ENCODE results near the gene KLHL29. TPM values are rescaled to one million over a fixed set of nuclear protein-coding genes. Genes with fewer than 3 reads are reported as not detected.

The KLHL29 gene
- total and polyA plus RNA-seq, 10 of the 15 experiments (the other 5 are each of a cell fraction or from before 2014, with no cell fraction given), result 1.4 to 19.5 (median 6.1) TPM

DNA sequence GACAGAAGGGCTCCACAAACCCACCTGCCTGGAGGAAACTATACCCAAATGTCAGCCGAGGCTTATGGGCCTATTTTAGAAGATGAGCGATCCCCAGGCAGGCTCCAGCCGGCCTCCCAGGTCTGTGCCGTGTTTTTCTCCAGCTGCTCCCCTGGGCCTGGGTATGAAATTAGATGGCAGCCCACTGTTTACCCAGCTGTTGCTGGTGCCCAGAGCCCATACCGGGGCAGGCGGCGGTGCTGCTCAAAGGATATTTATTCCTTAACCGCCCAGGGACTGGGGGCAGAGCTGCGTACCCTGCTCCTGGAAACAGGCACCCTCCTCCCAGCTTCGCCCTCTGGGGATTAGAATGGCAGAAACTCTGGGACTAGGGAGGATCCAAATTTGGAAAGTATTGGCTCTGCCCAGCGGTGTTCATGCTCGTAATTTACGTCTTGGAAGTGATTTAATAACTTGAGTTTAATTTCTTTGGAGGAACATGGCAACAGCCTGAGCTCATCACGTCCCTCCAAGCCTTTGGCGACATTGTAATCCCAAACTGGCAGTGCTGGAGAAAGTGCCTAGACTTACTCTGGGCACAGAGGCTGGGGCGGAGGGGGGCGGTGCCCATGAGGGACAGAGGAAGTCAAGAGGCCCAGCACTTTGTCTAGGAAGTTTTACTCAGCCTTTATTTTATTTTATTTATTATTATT, 199.2 kb downstream of the KLHL29 start:
- Histone ChIP-seq H3K79me2 (ENCODE audit: control insufficient read depth, insufficient read depth, low read length) (no peaks in the 10 kb centered on the region), H3K27me3 (replicated peaks in 1 of 2; ENCODE audit: control insufficient read depth in 2 of 2, insufficient read depth in 2 of 2, low read length in 1 of 2) (no peaks in the 10 kb centered on the region), H3K27ac (ENCODE audit: control insufficient read depth, insufficient read depth) (no peak overlapping the region), H4K20me1 (ENCODE audit: control insufficient read depth, insufficient read depth) (no peaks in the 10 kb centered on the region), H3K9ac (ENCODE audit: control insufficient read depth, insufficient read depth, low read length) (no peak overlapping the region), H3K4me3 (no peak overlapping the region), H2AFZ (ENCODE audit: control insufficient read depth, low read depth, low read length) (no peak overlapping the region), H3K4me1 (ENCODE audit: control insufficient read depth, insufficient read depth, low read length) (no peaks in the 10 kb centered on the region), H3K4me2 (ENCODE audit: control insufficient read depth, insufficient read depth) (no peak overlapping the region), H3K9me3 (replicated peaks; ENCODE audit: control insufficient read depth, insufficient read depth, low read length) (no peaks in the 10 kb centered on the region), H3K36me3 (ENCODE audit: control insufficient read depth in 2 of 2, insufficient read depth in 2 of 2, low read length in 1 of 2) (no peaks in the 10 kb centered on the region; a peak in 1 of 4 replicates)
- WGBS (ENCODE audit: insufficient coverage, insufficient replicate concordance, low lambda C conversion rate, missing lambda C conversion rate), result 84% methylated on average over 17 of the region's 17 CpGs
- no TSS peak for BruUV-seq (replicated peaks)
- FAIRE-seq, result no peak
- in situ Hi-C loops (cut with MboI) (no loop called here), intact Hi-C loops (cut with micrococcal nuclease; ENCODE audit: unreplicated experiment) (no loop called here)
- ATAC-seq, result no peak
- ChIA-PET RAD21 (ENCODE audit: unreplicated experiment) (no interaction called here), CTCF (interaction anchor here (0.9 kb wide), 1 partner anchor 18 kb away, joined by 3 read pairs; no protein-coding TSS in a partner anchor), POLR2A (no interaction called here), SMC1A (ENCODE audit: uncharacterized antibody, unreplicated experiment) (no interaction called here)
- no peak for DNase-seq (ENCODE audit: low read depth, low spot score)
- TF ChIP-seq, protein P1, sequence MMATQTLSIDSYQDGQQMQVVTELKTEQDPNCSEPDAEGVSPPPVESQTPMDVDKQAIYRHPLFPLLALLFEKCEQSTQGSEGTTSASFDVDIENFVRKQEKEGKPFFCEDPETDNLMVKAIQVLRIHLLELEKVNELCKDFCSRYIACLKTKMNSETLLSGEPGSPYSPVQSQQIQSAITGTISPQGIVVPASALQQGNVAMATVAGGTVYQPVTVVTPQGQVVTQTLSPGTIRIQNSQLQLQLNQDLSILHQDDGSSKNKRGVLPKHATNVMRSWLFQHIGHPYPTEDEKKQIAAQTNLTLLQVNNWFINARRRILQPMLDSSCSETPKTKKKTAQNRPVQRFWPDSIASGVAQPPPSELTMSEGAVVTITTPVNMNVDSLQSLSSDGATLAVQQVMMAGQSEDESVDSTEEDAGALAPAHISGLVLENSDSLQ (IDR thresholded peaks at IDR 0.05), result no peak
- no peak for TF ChIP-seq POLR2AphosphoS5 (IDR thresholded peaks at IDR 0.05; ENCODE audit: low read length)
- TF ChIP-seq, protein P2, sequence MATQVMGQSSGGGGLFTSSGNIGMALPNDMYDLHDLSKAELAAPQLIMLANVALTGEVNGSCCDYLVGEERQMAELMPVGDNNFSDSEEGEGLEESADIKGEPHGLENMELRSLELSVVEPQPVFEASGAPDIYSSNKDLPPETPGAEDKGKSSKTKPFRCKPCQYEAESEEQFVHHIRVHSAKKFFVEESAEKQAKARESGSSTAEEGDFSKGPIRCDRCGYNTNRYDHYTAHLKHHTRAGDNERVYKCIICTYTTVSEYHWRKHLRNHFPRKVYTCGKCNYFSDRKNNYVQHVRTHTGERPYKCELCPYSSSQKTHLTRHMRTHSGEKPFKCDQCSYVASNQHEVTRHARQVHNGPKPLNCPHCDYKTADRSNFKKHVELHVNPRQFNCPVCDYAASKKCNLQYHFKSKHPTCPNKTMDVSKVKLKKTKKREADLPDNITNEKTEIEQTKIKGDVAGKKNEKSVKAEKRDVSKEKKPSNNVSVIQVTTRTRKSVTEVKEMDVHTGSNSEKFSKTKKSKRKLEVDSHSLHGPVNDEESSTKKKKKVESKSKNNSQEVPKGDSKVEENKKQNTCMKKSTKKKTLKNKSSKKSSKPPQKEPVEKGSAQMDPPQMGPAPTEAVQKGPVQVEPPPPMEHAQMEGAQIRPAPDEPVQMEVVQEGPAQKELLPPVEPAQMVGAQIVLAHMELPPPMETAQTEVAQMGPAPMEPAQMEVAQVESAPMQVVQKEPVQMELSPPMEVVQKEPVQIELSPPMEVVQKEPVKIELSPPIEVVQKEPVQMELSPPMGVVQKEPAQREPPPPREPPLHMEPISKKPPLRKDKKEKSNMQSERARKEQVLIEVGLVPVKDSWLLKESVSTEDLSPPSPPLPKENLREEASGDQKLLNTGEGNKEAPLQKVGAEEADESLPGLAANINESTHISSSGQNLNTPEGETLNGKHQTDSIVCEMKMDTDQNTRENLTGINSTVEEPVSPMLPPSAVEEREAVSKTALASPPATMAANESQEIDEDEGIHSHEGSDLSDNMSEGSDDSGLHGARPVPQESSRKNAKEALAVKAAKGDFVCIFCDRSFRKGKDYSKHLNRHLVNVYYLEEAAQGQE (IDR thresholded peaks at IDR 0.05; ENCODE audit: low read depth, low read length), result no peak
- TF ChIP-seq, protein P3, sequence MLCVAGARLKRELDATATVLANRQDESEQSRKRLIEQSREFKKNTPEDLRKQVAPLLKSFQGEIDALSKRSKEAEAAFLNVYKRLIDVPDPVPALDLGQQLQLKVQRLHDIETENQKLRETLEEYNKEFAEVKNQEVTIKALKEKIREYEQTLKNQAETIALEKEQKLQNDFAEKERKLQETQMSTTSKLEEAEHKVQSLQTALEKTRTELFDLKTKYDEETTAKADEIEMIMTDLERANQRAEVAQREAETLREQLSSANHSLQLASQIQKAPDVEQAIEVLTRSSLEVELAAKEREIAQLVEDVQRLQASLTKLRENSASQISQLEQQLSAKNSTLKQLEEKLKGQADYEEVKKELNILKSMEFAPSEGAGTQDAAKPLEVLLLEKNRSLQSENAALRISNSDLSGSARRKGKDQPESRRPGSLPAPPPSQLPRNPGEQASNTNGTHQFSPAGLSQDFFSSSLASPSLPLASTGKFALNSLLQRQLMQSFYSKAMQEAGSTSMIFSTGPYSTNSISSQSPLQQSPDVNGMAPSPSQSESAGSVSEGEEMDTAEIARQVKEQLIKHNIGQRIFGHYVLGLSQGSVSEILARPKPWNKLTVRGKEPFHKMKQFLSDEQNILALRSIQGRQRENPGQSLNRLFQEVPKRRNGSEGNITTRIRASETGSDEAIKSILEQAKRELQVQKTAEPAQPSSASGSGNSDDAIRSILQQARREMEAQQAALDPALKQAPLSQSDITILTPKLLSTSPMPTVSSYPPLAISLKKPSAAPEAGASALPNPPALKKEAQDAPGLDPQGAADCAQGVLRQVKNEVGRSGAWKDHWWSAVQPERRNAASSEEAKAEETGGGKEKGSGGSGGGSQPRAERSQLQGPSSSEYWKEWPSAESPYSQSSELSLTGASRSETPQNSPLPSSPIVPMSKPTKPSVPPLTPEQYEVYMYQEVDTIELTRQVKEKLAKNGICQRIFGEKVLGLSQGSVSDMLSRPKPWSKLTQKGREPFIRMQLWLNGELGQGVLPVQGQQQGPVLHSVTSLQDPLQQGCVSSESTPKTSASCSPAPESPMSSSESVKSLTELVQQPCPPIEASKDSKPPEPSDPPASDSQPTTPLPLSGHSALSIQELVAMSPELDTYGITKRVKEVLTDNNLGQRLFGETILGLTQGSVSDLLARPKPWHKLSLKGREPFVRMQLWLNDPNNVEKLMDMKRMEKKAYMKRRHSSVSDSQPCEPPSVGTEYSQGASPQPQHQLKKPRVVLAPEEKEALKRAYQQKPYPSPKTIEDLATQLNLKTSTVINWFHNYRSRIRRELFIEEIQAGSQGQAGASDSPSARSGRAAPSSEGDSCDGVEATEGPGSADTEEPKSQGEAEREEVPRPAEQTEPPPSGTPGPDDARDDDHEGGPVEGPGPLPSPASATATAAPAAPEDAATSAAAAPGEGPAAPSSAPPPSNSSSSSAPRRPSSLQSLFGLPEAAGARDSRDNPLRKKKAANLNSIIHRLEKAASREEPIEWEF (IDR thresholded peaks at IDR 0.05; ENCODE audit: insufficient replicate concordance, low read depth, low read length), result no peak
- TF ChIP-seq IKZF1 (conservative IDR thresholded peaks at IDR 0.05), result no peak
- TF ChIP-seq NFYB (IDR thresholded peaks at IDR 0.05; ENCODE audit: insufficient read depth, low read depth, low read length), result no peak
- no peak for TF ChIP-seq RUNX3 (IDR thresholded peaks at IDR 0.05; ENCODE audit: low read length)
- no peak for TF ChIP-seq KAT2A (conservative IDR thresholded peaks at IDR 0.05; ENCODE audit: control insufficient read depth, low read depth, low read length)
- TF ChIP-seq, protein P4, sequence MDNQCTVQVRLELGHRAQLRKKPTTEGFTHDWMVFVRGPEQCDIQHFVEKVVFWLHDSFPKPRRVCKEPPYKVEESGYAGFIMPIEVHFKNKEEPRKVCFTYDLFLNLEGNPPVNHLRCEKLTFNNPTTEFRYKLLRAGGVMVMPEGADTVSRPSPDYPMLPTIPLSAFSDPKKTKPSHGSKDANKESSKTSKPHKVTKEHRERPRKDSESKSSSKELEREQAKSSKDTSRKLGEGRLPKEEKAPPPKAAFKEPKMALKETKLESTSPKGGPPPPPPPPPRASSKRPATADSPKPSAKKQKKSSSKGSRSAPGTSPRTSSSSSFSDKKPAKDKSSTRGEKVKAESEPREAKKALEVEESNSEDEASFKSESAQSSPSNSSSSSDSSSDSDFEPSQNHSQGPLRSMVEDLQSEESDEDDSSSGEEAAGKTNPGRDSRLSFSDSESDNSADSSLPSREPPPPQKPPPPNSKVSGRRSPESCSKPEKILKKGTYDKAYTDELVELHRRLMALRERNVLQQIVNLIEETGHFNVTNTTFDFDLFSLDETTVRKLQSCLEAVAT (IDR thresholded peaks at IDR 0.05), result no peak
- no peak for TF ChIP-seq HDAC6 (IDR thresholded peaks at IDR 0.05; ENCODE audit: unreplicated experiment)
